ENCODE measurements around the gene EFNA2.

EFNA2 gene

GRCh38 chr19:1271528-1272422 is 13.9 kb upstream of the EFNA2 start:
- Mint-ChIP-seq H3K27ac (peak overlapping the region; percentile 98), H3K4me1 (ENCODE audit: low read depth) (peaks cover 69% of the 10 kb centered on the region), H3K27me3 (no peaks in the 10 kb centered on the region), H3K36me3 (ENCODE audit: low read depth) (peaks cover 51% of the 10 kb centered on the region), H3K4me3 (peak overlapping the region; percentile 95), H3K9me3 (no peaks in the 10 kb centered on the region)

- no peaks in the 10 kb centered on the region for H3K9me3 Mint-ChIP-seq
- H3K36me3 Mint-ChIP-seq (ENCODE audit: low read depth), result peaks cover 55% of the 10 kb centered on the region
- no peaks in the 10 kb centered on the region for H3K27me3 Mint-ChIP-seq
- peak overlapping the region; percentile 84 for H3K27ac Mint-ChIP-seq
- peaks cover 66% of the 10 kb centered on the region for H3K4me1 Mint-ChIP-seq (ENCODE audit: low read depth)
- H3K4me3 Mint-ChIP-seq, result peak overlapping the region; percentile 95
Measured at GRCh38 chr19:1272423-1273262, 13.0 kb upstream of the EFNA2 start.

GRCh38 chr19:1273263-1274041 is 12.2 kb upstream of the EFNA2 start:
- Mint-ChIP-seq H3K4me3 (peak overlapping the region; percentile 95), H3K4me1 (ENCODE audit: low read depth) (peaks cover 62% of the 10 kb centered on the region), H3K27me3 (no peaks in the 10 kb centered on the region), H3K27ac (peak overlapping the region; percentile 84), H3K36me3 (ENCODE audit: low read depth) (peaks cover 60% of the 10 kb centered on the region), H3K9me3 (no peaks in the 10 kb centered on the region)

- peak overlapping the region; percentile 68 for H3K27ac Mint-ChIP-seq
- H3K4me1 Mint-ChIP-seq (ENCODE audit: low read depth), result peaks cover 57% of the 10 kb centered on the region
- peaks cover 60% of the 10 kb centered on the region for H3K36me3 Mint-ChIP-seq (ENCODE audit: low read depth)
- H3K4me3 Mint-ChIP-seq, result peak overlapping the region; percentile 77
- H3K9me3 Mint-ChIP-seq, result no peaks in the 10 kb centered on the region
- H3K27me3 Mint-ChIP-seq, result no peaks in the 10 kb centered on the region
Measured at GRCh38 chr19:1274081-1274851, 11.4 kb upstream of the EFNA2 start.

- Mint-ChIP-seq H3K4me3 (peak overlapping the region; percentile 77), H3K9me3 (no peaks in the 10 kb centered on the region), H3K4me1 (ENCODE audit: low read depth) (peaks cover 58% of the 10 kb centered on the region), H3K27ac (peak overlapping the region; percentile 68), H3K36me3 (ENCODE audit: low read depth) (peaks cover 58% of the 10 kb centered on the region), H3K27me3 (no peaks in the 10 kb centered on the region)
Measured at GRCh38 chr19:1274852-1275259, 10.8 kb upstream of the EFNA2 start.

- peak within 1 kb of the TSS; percentile 86 for H3K4me3 Mint-ChIP-seq
- peak within 1 kb of the TSS; percentile 92 for H3K27ac Mint-ChIP-seq
- no peaks in the 10 kb centered on the region for H3K27me3 Mint-ChIP-seq
- no peaks in the 10 kb centered on the region for H3K9me3 Mint-ChIP-seq
- peaks cover 55% of the 10 kb centered on the region for H3K4me1 Mint-ChIP-seq (ENCODE audit: low read depth)
- peaks cover 52% of the 10 kb centered on the region for H3K36me3 Mint-ChIP-seq (ENCODE audit: low read depth)
Measured at GRCh38 chr19:1275260-1275975, 10.3 kb upstream of the EFNA2 start, which contains the start of gene FAM174C. TSS of gene FAM174C (plus strand) at chr19:1275530. CDS start at chr19:1275550, 20 bp downstream.

GRCh38 chr19:1275976-1276627 is 9.6 kb upstream of the EFNA2 start:
- Mint-ChIP-seq H3K36me3 (ENCODE audit: low read depth) (peaks cover 45% of the 10 kb centered on the region), H3K4me1 (ENCODE audit: low read depth) (peaks cover 48% of the 10 kb centered on the region), H3K27ac (peak overlapping the region; percentile 92), H3K27me3 (no peaks in the 10 kb centered on the region), H3K4me3 (peak overlapping the region; percentile 86), H3K9me3 (no peaks in the 10 kb centered on the region)

- Mint-ChIP-seq H3K4me3 (peak overlapping the region; percentile 86), H3K9me3 (no peaks in the 10 kb centered on the region), H3K27ac (peak overlapping the region; percentile 92), H3K4me1 (ENCODE audit: low read depth) (peaks cover 43% of the 10 kb centered on the region), H3K36me3 (ENCODE audit: low read depth) (peaks cover 40% of the 10 kb centered on the region), H3K27me3 (no peaks in the 10 kb centered on the region)
Measured at GRCh38 chr19:1276628-1277022, 9.0 kb upstream of the EFNA2 start.

GRCh38 chr19:1277061-1277460 is 8.6 kb upstream of the EFNA2 start:
- H3K27ac Mint-ChIP-seq, result peak overlapping the region; percentile 92
- H3K4me3 Mint-ChIP-seq, result peak overlapping the region; percentile 86
- H3K9me3 Mint-ChIP-seq, result no peaks in the 10 kb centered on the region
- H3K36me3 Mint-ChIP-seq (ENCODE audit: low read depth), result peaks cover 36% of the 10 kb centered on the region
- H3K4me1 Mint-ChIP-seq (ENCODE audit: low read depth), result peaks cover 39% of the 10 kb centered on the region
- no peaks in the 10 kb centered on the region for H3K27me3 Mint-ChIP-seq

GRCh38 chr19:1278074-1278473 is 7.6 kb upstream of the EFNA2 start:
- H3K27ac Mint-ChIP-seq, result peak overlapping the region; percentile 45
- peak overlapping the region; percentile 45 for H3K4me3 Mint-ChIP-seq
- peaks cover 29% of the 10 kb centered on the region for H3K4me1 Mint-ChIP-seq (ENCODE audit: low read depth)
- peaks cover 25% of the 10 kb centered on the region for H3K36me3 Mint-ChIP-seq (ENCODE audit: low read depth)
- no peaks in the 10 kb centered on the region for H3K27me3 Mint-ChIP-seq
- H3K9me3 Mint-ChIP-seq, result no peaks in the 10 kb centered on the region

- H3K27me3 Mint-ChIP-seq, result no peaks in the 10 kb centered on the region
- H3K36me3 Mint-ChIP-seq (ENCODE audit: low read depth), result peaks cover 18% of the 10 kb centered on the region
- H3K4me1 Mint-ChIP-seq (ENCODE audit: low read depth), result peaks cover 22% of the 10 kb centered on the region
- H3K4me3 Mint-ChIP-seq, result no peak overlapping the region
- no peak overlapping the region for H3K27ac Mint-ChIP-seq
- H3K9me3 Mint-ChIP-seq, result no peaks in the 10 kb centered on the region
Measured at GRCh38 chr19:1278713-1279660, 6.7 kb upstream of the EFNA2 start.

GRCh38 chr19:1279782-1280341 is 5.8 kb upstream of the EFNA2 start:
- peaks cover 9% of the 10 kb centered on the region for H3K27me3 Mint-ChIP-seq
- no peak overlapping the region for H3K27ac Mint-ChIP-seq
- peak overlapping the region; percentile 6 for H3K4me3 Mint-ChIP-seq

More at GRCh38 chr19:1279782-1280341, 5.8 kb upstream of the EFNA2 start:
- Mint-ChIP-seq H3K4me1 (ENCODE audit: low read depth) (peaks cover 17% of the 10 kb centered on the region), H3K36me3 (ENCODE audit: low read depth) (peaks cover 13% of the 10 kb centered on the region), H3K9me3 (no peaks in the 10 kb centered on the region)
